ENCODE measurements around the gene MBD4. TPM values are rescaled to one million over a fixed set of nuclear protein-coding genes. Genes with fewer than 3 reads are reported as not detected.
A peak's percentile ranks its signal among the peaks of the same experiment; 100 is the strongest.

The MBD4 gene
- total RNA-seq, 6 experiments from 2014 or later: 16.9 to 26.1 (median 25.3) TPM

DNA sequence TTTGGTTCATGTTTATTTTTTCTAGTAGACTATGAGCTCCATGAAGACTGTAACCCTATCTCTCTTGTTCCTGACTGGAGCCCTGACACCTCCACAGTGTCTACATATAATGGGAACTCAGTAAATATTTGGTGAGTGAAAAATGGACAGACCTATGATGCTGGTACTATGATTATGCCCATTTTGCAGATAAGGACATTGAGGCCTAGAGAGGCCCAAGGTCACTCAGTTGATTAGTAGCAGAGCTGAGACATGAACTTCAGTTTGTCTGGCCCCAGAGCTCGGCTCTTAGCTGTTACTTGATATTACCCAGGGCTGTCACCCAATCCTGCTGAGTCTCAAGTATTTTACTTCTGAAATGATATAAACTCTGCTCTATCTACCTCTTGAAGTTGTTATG is 16.9 kb downstream of the MBD4 start:
- Histone ChIP-seq H3K9me3 (no peaks in the 10 kb centered on the region), H3K27ac (no peak overlapping the region), H3K4me3 (no peak overlapping the region), H3K4me1 (peaks cover 0 to 22% (median 3%) of the 10 kb centered on the region in 4 donors), H3K27me3 (no peaks in the 10 kb centered on the region), H3K36me3 (no peaks in the 10 kb centered on the region)
- ATAC-seq: no peak
- DNase-seq: no peak
- 100% methylated on average over 1 of the region's 1 CpG for WGBS (ENCODE audit: insufficient coverage, low coverage, low lambda C conversion rate, missing lambda C conversion rate)
- no peak for TF ChIP-seq POLR2A (IDR thresholded peaks at IDR 0.05)
- TF ChIP-seq, protein P1, sequence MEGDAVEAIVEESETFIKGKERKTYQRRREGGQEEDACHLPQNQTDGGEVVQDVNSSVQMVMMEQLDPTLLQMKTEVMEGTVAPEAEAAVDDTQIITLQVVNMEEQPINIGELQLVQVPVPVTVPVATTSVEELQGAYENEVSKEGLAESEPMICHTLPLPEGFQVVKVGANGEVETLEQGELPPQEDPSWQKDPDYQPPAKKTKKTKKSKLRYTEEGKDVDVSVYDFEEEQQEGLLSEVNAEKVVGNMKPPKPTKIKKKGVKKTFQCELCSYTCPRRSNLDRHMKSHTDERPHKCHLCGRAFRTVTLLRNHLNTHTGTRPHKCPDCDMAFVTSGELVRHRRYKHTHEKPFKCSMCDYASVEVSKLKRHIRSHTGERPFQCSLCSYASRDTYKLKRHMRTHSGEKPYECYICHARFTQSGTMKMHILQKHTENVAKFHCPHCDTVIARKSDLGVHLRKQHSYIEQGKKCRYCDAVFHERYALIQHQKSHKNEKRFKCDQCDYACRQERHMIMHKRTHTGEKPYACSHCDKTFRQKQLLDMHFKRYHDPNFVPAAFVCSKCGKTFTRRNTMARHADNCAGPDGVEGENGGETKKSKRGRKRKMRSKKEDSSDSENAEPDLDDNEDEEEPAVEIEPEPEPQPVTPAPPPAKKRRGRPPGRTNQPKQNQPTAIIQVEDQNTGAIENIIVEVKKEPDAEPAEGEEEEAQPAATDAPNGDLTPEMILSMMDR (IDR thresholded peaks at IDR 0.05): no peak
- intact Hi-C loops (cut with DNase I): no loop called here

DNA sequence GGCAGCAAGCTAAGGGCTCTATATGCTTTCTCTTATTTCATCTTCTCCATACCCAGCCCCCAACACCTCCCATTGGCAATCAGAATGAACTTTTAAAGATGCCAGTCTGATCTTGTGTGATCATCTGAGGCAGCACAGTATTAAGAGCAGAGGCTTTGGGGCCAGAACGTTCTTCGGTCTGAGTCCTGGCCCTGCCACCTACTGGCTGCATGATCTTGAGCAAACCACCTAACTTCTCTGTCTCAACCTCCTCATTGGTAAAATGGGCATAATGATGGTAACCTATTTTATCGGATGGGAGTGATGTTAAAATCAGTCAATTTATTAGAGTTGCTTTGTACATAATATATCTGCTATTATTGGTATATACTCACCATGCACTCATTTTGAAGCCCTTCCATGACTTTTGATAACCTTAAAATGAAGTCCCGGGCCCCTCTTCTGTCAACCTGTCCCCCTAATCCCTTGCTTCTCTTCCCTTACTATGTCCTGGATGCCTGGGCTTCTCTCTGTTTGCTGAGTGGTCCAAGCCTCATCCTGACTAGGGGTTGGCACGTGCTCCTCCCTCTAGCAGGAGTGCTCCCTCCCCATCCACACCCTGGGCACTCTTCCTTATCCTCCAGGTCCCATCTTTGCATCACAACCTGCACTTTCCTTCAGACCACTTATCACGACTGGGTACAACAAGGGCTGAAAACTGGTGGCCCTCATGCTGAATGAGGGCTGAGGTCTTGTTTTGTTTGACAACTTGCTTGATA is 17.6 kb downstream of the MBD4 start:
- Histone ChIP-seq H3K4me1 (peaks cover 0 to 22% (median 3%) of the 10 kb centered on the region in 4 donors), H3K27me3 (no peaks in the 10 kb centered on the region), H3K27ac (no peak overlapping the region), H3K9me3 (no peaks in the 10 kb centered on the region), H3K4me3 (no peak overlapping the region), H3K36me3 (no peaks in the 10 kb centered on the region)
- 75% methylated on average over 5 of the region's 6 CpGs for WGBS (ENCODE audit: insufficient coverage, low coverage, low lambda C conversion rate, missing lambda C conversion rate)
- intact Hi-C loops (cut with DNase I): no loop called here
- peak in 2 of 4 donors; percentile 26 to 42 for ATAC-seq
- DNase-seq: no peak
- TF ChIP-seq POLR2A (IDR thresholded peaks at IDR 0.05): no peak
- TF ChIP-seq, protein P1 (IDR thresholded peaks at IDR 0.05): peak in 2 of 4 donors; percentile 14 to 34

DNA sequence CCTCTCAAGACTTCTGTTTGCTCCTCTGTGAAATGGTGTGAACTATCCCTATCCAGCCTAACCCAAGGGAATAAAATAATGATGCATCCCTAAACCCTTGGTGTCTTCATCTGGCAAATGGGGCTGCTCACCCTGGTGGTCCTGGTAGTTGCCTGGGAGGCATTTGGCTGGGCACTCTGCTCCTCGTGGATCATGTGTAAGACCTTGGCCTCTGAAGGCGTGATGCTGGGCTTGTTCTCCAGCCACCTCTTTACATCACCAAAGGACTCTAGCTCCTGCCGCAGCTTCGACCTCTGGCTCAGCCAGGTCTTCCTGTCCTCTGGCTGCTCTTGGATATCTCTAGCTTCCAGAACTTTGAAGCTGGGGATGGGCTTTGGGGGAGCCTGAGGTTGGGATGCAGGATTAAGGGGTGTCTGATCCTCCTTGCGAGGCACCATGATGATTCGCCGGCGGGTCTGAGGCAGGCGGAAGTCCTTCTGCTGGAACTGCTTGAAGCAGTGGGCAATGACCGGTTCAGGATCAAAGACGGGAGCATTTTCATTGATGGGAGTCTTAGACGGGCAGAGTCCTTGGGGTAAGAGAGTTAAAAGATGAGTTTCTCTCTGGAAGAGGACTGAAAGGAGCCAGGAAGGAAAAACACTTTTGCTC is 18.4 kb downstream of the MBD4 start:
- no peak for DNase-seq
- H3K27me3 ChIP-seq: no peaks in the 10 kb centered on the region
- no peak overlapping the region for H3K27ac ChIP-seq
- no peak overlapping the region for H3K4me3 ChIP-seq
- TF ChIP-seq POLR2A (IDR thresholded peaks at IDR 0.05): no peak
- TF ChIP-seq, protein P1 (IDR thresholded peaks at IDR 0.05): no peak
- H3K9me3 ChIP-seq: no peaks in the 10 kb centered on the region
- intact Hi-C loops (cut with DNase I): no loop called here
- 95% methylated on average over 8 of the region's 12 CpGs for WGBS (ENCODE audit: insufficient coverage, low coverage, low lambda C conversion rate, missing lambda C conversion rate)
- peaks cover 0 to 22% (median 3%) of the 10 kb centered on the region in 4 donors for H3K4me1 ChIP-seq
- ATAC-seq: no peak
- no peaks in the 10 kb centered on the region for H3K36me3 ChIP-seq

DNA sequence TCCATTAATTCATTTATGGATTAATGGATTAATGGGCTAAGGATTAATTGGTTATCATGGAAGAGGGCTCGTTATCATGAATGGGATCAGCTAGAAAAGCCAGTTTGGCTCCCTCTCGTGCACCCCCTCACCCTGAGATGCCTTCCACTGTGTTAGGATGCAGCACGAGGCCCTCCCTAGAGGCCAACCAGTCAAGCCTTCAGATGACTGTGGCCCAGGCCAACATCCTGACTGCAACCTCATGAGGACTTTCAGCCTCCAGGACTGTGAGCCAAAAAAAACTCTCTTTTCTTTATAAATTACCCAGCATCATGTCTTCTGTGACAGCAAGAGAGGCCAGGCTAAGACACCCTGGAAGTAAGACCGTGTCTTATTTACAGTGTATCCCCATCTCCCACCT is 20.3 kb downstream of the MBD4 start:
- TF ChIP-seq, protein P1 (IDR thresholded peaks at IDR 0.05): no peak
- no peak for TF ChIP-seq POLR2A (IDR thresholded peaks at IDR 0.05)
- DNase-seq (no peak), ATAC-seq (no peak)
- H3K4me1 ChIP-seq: peaks cover 0 to 13% (median 3%) of the 10 kb centered on the region in 4 donors
- no peaks in the 10 kb centered on the region for H3K36me3 ChIP-seq
- no peak overlapping the region for H3K27ac ChIP-seq
- H3K9me3 ChIP-seq: no peaks in the 10 kb centered on the region
- no peak overlapping the region for H3K4me3 ChIP-seq
- 66% methylated on average over 4 of the region's 4 CpGs for WGBS (ENCODE audit: insufficient coverage, low coverage, low lambda C conversion rate, missing lambda C conversion rate)
- intact Hi-C loops (cut with DNase I): no loop called here
- H3K27me3 ChIP-seq: no peaks in the 10 kb centered on the region

Measured in right lobe of liver (tissue), 6 donors.